SK-N-SH treated with all-trans-retinoic acid at 6 μM for 48 hours (cell line): Measurements from ENCODE around the gene LRRFIP2.

Experiments
- ATAC-seq: fragments of 200-7000 bp; cut with Tn5 transposase; 3 replicates; pipeline ENCODE4 v1.9.1; 2020; ENCODE audit warnings: mild to moderate bottlenecking, moderate library complexity
- ARNTL ChIP-seq: fragments of 450-650 bp; formaldehyde crosslinking; IDR thresholded peaks from 2 replicates; pipeline ENCODE4 v1.5.0; 2020; ENCODE audit warnings: low read depth, mild to moderate bottlenecking, moderate library complexity, borderline replicate concordance
- BACH2 ChIP-seq: fragments of 250-450 bp; sonication (Bioruptor Pico); IDR thresholded peaks from 2 replicates; pipeline ENCODE4 v1.9.0; 2021; ENCODE audit warnings: mild to moderate bottlenecking, borderline replicate concordance
- CSDC2 ChIP-seq: fragments of 250-450 bp; sonication (Bioruptor Pico); IDR thresholded peaks from 2 replicates; pipeline ENCODE4 v1.5.0; 2020; ENCODE audit warnings: mild to moderate bottlenecking, moderate library complexity
- CSRNP3 ChIP-seq: fragments of 250-450 bp; sonication (Bioruptor Pico); IDR thresholded peaks from 2 replicates; pipeline ENCODE4 v1.5.1; 2021; ENCODE audit warnings: mild to moderate bottlenecking, moderate library complexity
- ESRRG ChIP-seq: fragments of 250-450 bp; sonication (Bioruptor Pico); IDR thresholded peaks from 2 replicates; pipeline ENCODE4 v1.6.1; 2021; ENCODE audit warnings: mild to moderate bottlenecking
- GLIS3 ChIP-seq: fragments of 250-450 bp; sonication (Bioruptor Pico); IDR thresholded peaks from 2 replicates; pipeline ENCODE4 v1.5.0; 2020; ENCODE audit warnings: mild to moderate bottlenecking, moderate library complexity
- OSR1 ChIP-seq: fragments of 250-450 bp; sonication (Bioruptor Pico); IDR thresholded peaks from 2 replicates; pipeline ENCODE4 v1.8.0; 2022; ENCODE audit warnings: moderate library complexity, mild to moderate bottlenecking, inconsistent platforms
- PATZ1 ChIP-seq: fragments of 250-450 bp; sonication (Bioruptor Pico); IDR thresholded peaks from 2 replicates; pipeline ENCODE4 v1.8.0; 2020; ENCODE audit warnings: mild to moderate bottlenecking, moderate library complexity, borderline replicate concordance
- PPARA ChIP-seq: fragments of 250-450 bp; sonication (Bioruptor Pico); IDR thresholded peaks from 2 replicates; pipeline ENCODE4 v1.5.0; 2020; ENCODE audit warnings: mild to moderate bottlenecking, borderline replicate concordance
- RARB ChIP-seq: fragments of 250-450 bp; sonication (Bioruptor Pico); IDR thresholded peaks from 2 replicates; pipeline ENCODE4 v1.8.0; 2021; ENCODE audit warnings: mild to moderate bottlenecking, moderate library complexity
- SNAI2 ChIP-seq: fragments of 250-450 bp; sonication (Bioruptor Pico); IDR thresholded peaks from 2 replicates; pipeline ENCODE4 v1.5.0; 2020; ENCODE audit warnings: mild to moderate bottlenecking, moderate library complexity
- TCF4 ChIP-seq: fragments of 250-450 bp; sonication (Bioruptor Pico); IDR thresholded peaks from 2 replicates; pipeline ENCODE4 v1.8.0; 2021; ENCODE audit warnings: mild to moderate bottlenecking, moderate library complexity, borderline replicate concordance
- TOX ChIP-seq: fragments of 250-450 bp; sonication (Bioruptor Pico); IDR thresholded peaks from 2 replicates; pipeline ENCODE4 v1.8.0; 2021; ENCODE audit warnings: mild to moderate bottlenecking, moderate library complexity, borderline replicate concordance
- ZC3H10 ChIP-seq: fragments of 250-450 bp; sonication (Bioruptor Pico); IDR thresholded peaks from 2 replicates; pipeline ENCODE4 v1.5.1; 2021; ENCODE audit warnings: mild to moderate bottlenecking, moderate library complexity
- ZFP3 ChIP-seq: fragments of 250-450 bp; sonication (Bioruptor Pico); IDR thresholded peaks from 2 replicates; pipeline ENCODE4 v1.5.0; 2020; ENCODE audit warnings: mild to moderate bottlenecking, moderate library complexity
- ZFP30 ChIP-seq: fragments of 450-650 bp; formaldehyde crosslinking; IDR thresholded peaks from 2 replicates; pipeline ENCODE4 v1.5.0; 2022; ENCODE audit warnings: mild to moderate bottlenecking, moderate library complexity
- ZNF565 ChIP-seq: fragments of 450-650 bp; formaldehyde crosslinking; conservative IDR thresholded peaks from 2 replicates; pipeline ENCODE4 v1.5.0; 2020; ENCODE audit warnings: low read depth, mild to moderate bottlenecking, moderate library complexity
- ZNF8 ChIP-seq: fragments of 450-650 bp; formaldehyde crosslinking; IDR thresholded peaks from 2 replicates; pipeline ENCODE4 v1.5.0; 2020; ENCODE audit warnings: mild to moderate bottlenecking, moderate library complexity
- TF ChIP-seq, protein P1 (sequence below): fragments of 250-450 bp; sonication (Bioruptor Pico); IDR thresholded peaks from 2 replicates; pipeline ENCODE4 v1.5.0; 2020; ENCODE audit warnings: mild to moderate bottlenecking, moderate library complexity
- TF ChIP-seq, protein P2 (sequence below): fragments of 250-450 bp; sonication (Bioruptor Pico); IDR thresholded peaks from 2 replicates; pipeline ENCODE4 v1.8.0; 2021; ENCODE audit warnings: low read depth, mild to moderate bottlenecking, moderate library complexity, borderline replicate concordance

Gene LRRFIP2

GRCh38 chr3:37114251-37115145 lies 59.9 kb downstream of the LRRFIP2 start:
- ATAC-seq, result peak; percentile 43; the same call in 2 of the 3 replicates
- no peak for TF ChIP-seq ZNF565 (CRISPR knock-in tag)
- TF ChIP-seq SNAI2, result no peak
- no peak for TF ChIP-seq ESRRG (CRISPR knock-in tag)
- no peak for TF ChIP-seq BACH2 (CRISPR knock-in tag)
- TF ChIP-seq ZC3H10 (CRISPR knock-in tag), result no peak
- TF ChIP-seq RARB (CRISPR knock-in tag), result no peak
- no peak for TF ChIP-seq ZFP30 (CRISPR knock-in tag)
- no peak for TF ChIP-seq CSDC2 (CRISPR knock-in tag)
- no peak for TF ChIP-seq CSRNP3 (CRISPR knock-in tag)
- TF ChIP-seq OSR1, result no peak
- TF ChIP-seq ARNTL, result no peak
- no peak for TF ChIP-seq TOX
- TF ChIP-seq TCF4, result no peak
- TF ChIP-seq, protein P1, sequence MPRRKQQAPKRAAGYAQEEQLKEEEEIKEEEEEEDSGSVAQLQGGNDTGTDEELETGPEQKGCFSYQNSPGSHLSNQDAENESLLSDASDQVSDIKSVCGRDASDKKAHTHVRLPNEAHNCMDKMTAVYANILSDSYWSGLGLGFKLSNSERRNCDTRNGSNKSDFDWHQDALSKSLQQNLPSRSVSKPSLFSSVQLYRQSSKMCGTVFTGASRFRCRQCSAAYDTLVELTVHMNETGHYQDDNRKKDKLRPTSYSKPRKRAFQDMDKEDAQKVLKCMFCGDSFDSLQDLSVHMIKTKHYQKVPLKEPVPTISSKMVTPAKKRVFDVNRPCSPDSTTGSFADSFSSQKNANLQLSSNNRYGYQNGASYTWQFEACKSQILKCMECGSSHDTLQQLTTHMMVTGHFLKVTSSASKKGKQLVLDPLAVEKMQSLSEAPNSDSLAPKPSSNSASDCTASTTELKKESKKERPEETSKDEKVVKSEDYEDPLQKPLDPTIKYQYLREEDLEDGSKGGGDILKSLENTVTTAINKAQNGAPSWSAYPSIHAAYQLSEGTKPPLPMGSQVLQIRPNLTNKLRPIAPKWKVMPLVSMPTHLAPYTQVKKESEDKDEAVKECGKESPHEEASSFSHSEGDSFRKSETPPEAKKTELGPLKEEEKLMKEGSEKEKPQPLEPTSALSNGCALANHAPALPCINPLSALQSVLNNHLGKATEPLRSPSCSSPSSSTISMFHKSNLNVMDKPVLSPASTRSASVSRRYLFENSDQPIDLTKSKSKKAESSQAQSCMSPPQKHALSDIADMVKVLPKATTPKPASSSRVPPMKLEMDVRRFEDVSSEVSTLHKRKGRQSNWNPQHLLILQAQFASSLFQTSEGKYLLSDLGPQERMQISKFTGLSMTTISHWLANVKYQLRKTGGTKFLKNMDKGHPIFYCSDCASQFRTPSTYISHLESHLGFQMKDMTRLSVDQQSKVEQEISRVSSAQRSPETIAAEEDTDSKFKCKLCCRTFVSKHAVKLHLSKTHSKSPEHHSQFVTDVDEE (CRISPR knock-in tag), result no peak
- TF ChIP-seq, protein P2, sequence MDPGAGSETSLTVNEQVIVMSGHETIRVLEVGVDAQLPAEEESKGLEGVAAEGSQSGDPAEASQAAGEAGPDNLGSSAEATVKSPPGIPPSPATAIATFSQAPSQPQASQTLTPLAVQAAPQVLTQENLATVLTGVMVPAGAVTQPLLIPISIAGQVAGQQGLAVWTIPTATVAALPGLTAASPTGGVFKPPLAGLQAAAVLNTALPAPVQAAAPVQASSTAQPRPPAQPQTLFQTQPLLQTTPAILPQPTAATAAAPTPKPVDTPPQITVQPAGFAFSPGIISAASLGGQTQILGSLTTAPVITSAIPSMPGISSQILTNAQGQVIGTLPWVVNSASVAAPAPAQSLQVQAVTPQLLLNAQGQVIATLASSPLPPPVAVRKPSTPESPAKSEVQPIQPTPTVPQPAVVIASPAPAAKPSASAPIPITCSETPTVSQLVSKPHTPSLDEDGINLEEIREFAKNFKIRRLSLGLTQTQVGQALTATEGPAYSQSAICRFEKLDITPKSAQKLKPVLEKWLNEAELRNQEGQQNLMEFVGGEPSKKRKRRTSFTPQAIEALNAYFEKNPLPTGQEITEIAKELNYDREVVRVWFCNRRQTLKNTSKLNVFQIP (CRISPR knock-in tag), result no peak
- TF ChIP-seq GLIS3 (CRISPR knock-in tag), result no peak
- no peak for TF ChIP-seq PPARA (CRISPR knock-in tag)
- no peak for TF ChIP-seq ZNF8

- TF ChIP-seq, protein P1 (CRISPR knock-in tag), result no peak
- TF ChIP-seq ZFP3 (CRISPR knock-in tag) (no peak), ARNTL (no peak), GLIS3 (CRISPR knock-in tag) (no peak), PPARA (CRISPR knock-in tag) (no peak), ZNF8 (no peak), PATZ1 (CRISPR knock-in tag) (no peak), ZC3H10 (CRISPR knock-in tag) (no peak), CSDC2 (CRISPR knock-in tag) (no peak), TCF4 (no peak), TOX (no peak), SNAI2 (no peak), ZNF565 (CRISPR knock-in tag) (no peak), OSR1 (no peak)
- TF ChIP-seq, protein P2 (CRISPR knock-in tag), result no peak
- TF ChIP-seq, all 23 proteins: peak for 0
- ATAC-seq, result no peak
Observed at GRCh38 chr3:37112987-37113386, 61.4 kb downstream of the LRRFIP2 start.
